PC-3 (cell line): ENCODE data around the gene EFNA5. TPM values are rescaled to one million over a fixed set of nuclear protein-coding genes. Genes with fewer than 3 reads are reported as not detected.
"Not testable (repeated sequence)": the region's sequence is repeated elsewhere in the genome, so short reads cannot be mapped to it uniquely, and the experiment has no call there.

ENCODE experiments used
- ATAC-seq: fragments of 200-7000 bp; cut with Tn5 transposase; 2 replicates; pipeline ENCODE4 v1.9.1; 2020; ENCODE audit warnings: mild to moderate bottlenecking, moderate library complexity
- BruUV-seq: library from RNA; stranded (reverse); fragments of 400-500 nt; replicated peaks from 2 replicates; lab custom pipeline; 2021; lab: Mats Ljungman, UMichigan
- CTCF ChIA-PET: fragments of 300-600 bp; sonication (Branson Sonifier 250); formaldehyde crosslinking; loops from one replicate; lab custom pipeline; 2022; ENCODE audit warnings: antibody characterized with exemption; lab: Charles Lee
- POLR2A ChIA-PET: fragments of 300-600 bp; sonication (Branson Sonifier 250); formaldehyde crosslinking; loops from one replicate; lab custom pipeline; 2022; ENCODE audit warnings: antibody characterized with exemption; ENCODE audit not compliant: unreplicated experiment; lab: Charles Lee
- DNase-seq: peaks from one replicate; pipeline ENCODE4 v3.0.0-alpha.2; 2015
- H2AFZ ChIP-seq: fragments of 300-600 bp; sonication (generic); 2 replicates; pipeline ENCODE4 v1.6.0; 2016; ENCODE audit warnings: antibody characterized with exemption, low read length
- H3F3A ChIP-seq: fragments of 300-600 bp; sonication (generic); one replicate; pipeline ENCODE4 v1.6.0; 2017; ENCODE audit warnings: antibody characterized with exemption, low read length, control low read depth, mild to moderate bottlenecking; ENCODE audit not compliant: unreplicated experiment
- H3K27ac ChIP-seq: fragments of 300-600 bp; sonication (generic); 2 replicates; pipeline ENCODE4 v1.5.1; 2016; ENCODE audit warnings: mild to moderate bottlenecking, low read length
- H3K27me3 ChIP-seq: fragments of 300-600 bp; sonication (generic); 2 replicates; pipeline ENCODE4 v1.6.1; 2016; ENCODE audit warnings: low read length, mixed read lengths
- H3K36me3 ChIP-seq: fragments of 300-600 bp; sonication (generic); 2 replicates; pipeline ENCODE4 v1.6.1; 2016; ENCODE audit warnings: low read depth, mixed run types, low read length, mixed read lengths
- H3K4me1 ChIP-seq: fragments of 300-600 bp; sonication (generic); 2 replicates; pipeline ENCODE4 v1.5.1; 2016; ENCODE audit warnings: low read length; ENCODE audit not compliant: insufficient read depth
- H3K4me2 ChIP-seq: fragments of 300-600 bp; sonication (generic); 2 replicates; pipeline ENCODE4 v1.6.0; 2016; ENCODE audit warnings: low read length
- H3K4me3 ChIP-seq: fragments of 300-600 bp; sonication (generic); 2 replicates; pipeline ENCODE4 v1.5.1; 2016; ENCODE audit warnings: mild to moderate bottlenecking, low read length, mixed read lengths
- H3K79me2 ChIP-seq: fragments of 300-600 bp; sonication (generic); 2 replicates; pipeline ENCODE4 v1.6.1; 2017; ENCODE audit warnings: low read length, mixed read lengths
- H3K9ac ChIP-seq: fragments of 300-600 bp; sonication (generic); 2 replicates; pipeline ENCODE4 v1.6.0; 2016; ENCODE audit warnings: mild to moderate bottlenecking, low read length
- H3K9me2 ChIP-seq: fragments of 300-600 bp; sonication (generic); replicated peaks from 2 replicates; pipeline ENCODE4 v1.6.1; 2016; ENCODE audit warnings: mixed run types, low read length, mixed read lengths
- H3K9me3 ChIP-seq: fragments of 300-600 bp; sonication (generic); 2 replicates; pipeline ENCODE4 v1.6.1; 2016; ENCODE audit warnings: low read length, mixed read lengths
- H4K20me1 ChIP-seq: fragments of 300-600 bp; sonication (generic); 2 replicates; pipeline ENCODE4 v1.6.1; 2016; ENCODE audit warnings: low read length, mixed read lengths
- EZH2 ChIP-seq: fragments of 300-600 bp; sonication (generic); IDR thresholded peaks from one replicate; pipeline ENCODE4 v1.6.1; 2017; ENCODE audit warnings: antibody characterized with exemption, mild to moderate bottlenecking, low read length; ENCODE audit not compliant: unreplicated experiment
- EZH2phosphoT487 ChIP-seq: fragments of 300-600 bp; sonication (generic); IDR thresholded peaks from 2 replicates; pipeline ENCODE4 v1.6.1; 2018; ENCODE audit warnings: mild to moderate bottlenecking, antibody characterized with exemption, low read length, borderline replicate concordance
- intact Hi-C: fragments of 100-400 bp; cut with micrococcal nuclease; formaldehyde crosslinking; loops from 2 replicates; pipeline ENCODE4 v1.9.0; 2023
- total RNA-seq: library from RNA; depleted of rRNA; stranded (reverse); fragments of >200 nt; gene quantifications from 2 replicates; pipeline ENCODE4 v1.2.3, GENCODE V29; 2014
- TF ChIP-seq, protein P1 (sequence below): fragments of 300-600 bp; sonication (generic); conservative IDR thresholded peaks from 2 replicates; pipeline ENCODE4 v1.5.1; 2017; ENCODE audit warnings: antibody characterized with exemption, low read depth, mild to moderate bottlenecking, low read length

Gene EFNA5
- total RNA-seq, 1 experiment from 2014 or later: 5.4 TPM

DNA sequence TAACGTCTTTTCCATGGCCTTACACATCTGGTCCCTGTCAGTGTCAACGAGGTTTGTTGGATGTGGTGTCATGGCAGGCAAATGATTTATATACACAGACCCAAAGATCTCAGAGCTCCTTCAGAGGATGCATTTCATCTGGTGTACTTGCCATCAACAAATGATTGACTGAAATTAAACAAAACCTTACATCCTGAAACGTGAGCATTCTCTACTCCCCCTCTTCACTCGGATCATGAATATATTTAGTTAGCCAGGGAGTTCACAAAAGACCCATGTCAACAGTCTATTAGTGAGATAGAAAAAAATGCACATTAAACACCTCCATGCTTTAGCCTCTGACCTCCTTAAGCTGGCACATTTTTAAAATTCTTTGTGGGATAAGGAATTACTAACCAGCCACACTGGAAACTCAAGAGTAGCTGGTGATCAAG, 215.6 kb downstream of the EFNA5 start:
- DNase-seq (peak; percentile 51), ATAC-seq (peak; percentile 40)
- Histone ChIP-seq H2AFZ (no peak overlapping the region), H4K20me1 (no peaks in the 10 kb centered on the region), H3K9ac (no peak overlapping the region), H3K4me1 (peaks cover 15% of the 10 kb centered on the region), H3K27ac (no peak overlapping the region), H3K9me3 (no peaks in the 10 kb centered on the region), H3K9me2 (no peaks in the 10 kb centered on the region), H3K4me2 (peak overlapping the region; percentile 45; the same call in 1 of the 2 replicates), H3K27me3 (no peaks in the 10 kb centered on the region), H3K4me3 (no peak overlapping the region), H3K36me3 (no peaks in the 10 kb centered on the region), H3F3A (no peaks in the 10 kb centered on the region), H3K79me2 (0 out of 2 replicates have a peak, but pooled peaks cover 4% of the 10 kb centered on the region)
- POLR2A ChIA-PET: no interaction called here
- no TSS peak for BruUV-seq
- intact Hi-C loops: no loop called here
- CTCF ChIA-PET: no interaction called here
- TF ChIP-seq EZH2phosphoT487 (no peak), EZH2 (no peak)
- TF ChIP-seq, protein P1, sequence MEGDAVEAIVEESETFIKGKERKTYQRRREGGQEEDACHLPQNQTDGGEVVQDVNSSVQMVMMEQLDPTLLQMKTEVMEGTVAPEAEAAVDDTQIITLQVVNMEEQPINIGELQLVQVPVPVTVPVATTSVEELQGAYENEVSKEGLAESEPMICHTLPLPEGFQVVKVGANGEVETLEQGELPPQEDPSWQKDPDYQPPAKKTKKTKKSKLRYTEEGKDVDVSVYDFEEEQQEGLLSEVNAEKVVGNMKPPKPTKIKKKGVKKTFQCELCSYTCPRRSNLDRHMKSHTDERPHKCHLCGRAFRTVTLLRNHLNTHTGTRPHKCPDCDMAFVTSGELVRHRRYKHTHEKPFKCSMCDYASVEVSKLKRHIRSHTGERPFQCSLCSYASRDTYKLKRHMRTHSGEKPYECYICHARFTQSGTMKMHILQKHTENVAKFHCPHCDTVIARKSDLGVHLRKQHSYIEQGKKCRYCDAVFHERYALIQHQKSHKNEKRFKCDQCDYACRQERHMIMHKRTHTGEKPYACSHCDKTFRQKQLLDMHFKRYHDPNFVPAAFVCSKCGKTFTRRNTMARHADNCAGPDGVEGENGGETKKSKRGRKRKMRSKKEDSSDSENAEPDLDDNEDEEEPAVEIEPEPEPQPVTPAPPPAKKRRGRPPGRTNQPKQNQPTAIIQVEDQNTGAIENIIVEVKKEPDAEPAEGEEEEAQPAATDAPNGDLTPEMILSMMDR: no peak

- H3K4me1 ChIP-seq: peaks cover 15% of the 10 kb centered on the region
- H3K9me3 ChIP-seq, H3K79me2 ChIP-seq, H3F3A ChIP-seq, H3K27ac ChIP-seq, intact Hi-C loops, H3K9me2 ChIP-seq, H3K4me3 ChIP-seq, CTCF ChIA-PET, H4K20me1 ChIP-seq, POLR2A ChIA-PET, ATAC-seq, DNase-seq, H2AFZ ChIP-seq, H3K9ac ChIP-seq, H3K36me3 ChIP-seq, H3K4me2 ChIP-seq, H3K27me3 ChIP-seq, BruUV-seq: not testable (repeated sequence)
Observed at GRCh38 chr5:107451827-107452226, 218.9 kb downstream of the EFNA5 start.

DNA sequence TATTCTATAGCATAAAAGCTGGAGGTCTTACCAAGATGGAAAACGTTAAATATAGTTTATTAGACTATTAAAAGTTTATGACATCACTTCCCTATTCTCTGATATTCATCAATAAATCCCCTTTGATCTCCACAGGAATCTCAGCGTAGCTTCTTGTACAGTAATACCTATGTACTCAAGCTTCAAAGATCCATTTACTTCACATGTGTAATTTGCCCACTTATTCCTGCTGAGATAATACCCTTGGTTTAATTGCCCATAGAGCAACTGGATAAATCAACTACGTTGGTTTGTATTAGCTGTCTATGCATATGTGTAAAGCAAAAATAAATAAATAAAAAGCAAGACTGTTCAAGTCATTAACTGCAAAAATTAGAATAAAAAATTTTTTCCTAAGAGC, 219.7 kb downstream of the EFNA5 start:
- no peak overlapping the region for H3K4me2 ChIP-seq
- no TSS peak for BruUV-seq
- no peak overlapping the region for H3K4me3 ChIP-seq
- no peaks in the 10 kb centered on the region for H3F3A ChIP-seq
- H3K27me3 ChIP-seq: no peaks in the 10 kb centered on the region
- H3K9ac ChIP-seq: no peak overlapping the region
- TF ChIP-seq, protein P1: no peak
- TF ChIP-seq EZH2phosphoT487: no peak
- TF ChIP-seq EZH2: no peak
- ChIA-PET POLR2A (no interaction called here), CTCF (no interaction called here)
- H3K9me2 ChIP-seq: no peaks in the 10 kb centered on the region
- H2AFZ ChIP-seq: no peak overlapping the region
- no peak for ATAC-seq
- H3K9me3 ChIP-seq: no peaks in the 10 kb centered on the region
- peaks cover 14% of the 10 kb centered on the region for H3K4me1 ChIP-seq
- no peak for DNase-seq
- no peaks in the 10 kb centered on the region for H4K20me1 ChIP-seq
- H3K79me2 ChIP-seq: no peaks in the 10 kb centered on the region
- intact Hi-C loops: no loop called here
- no peaks in the 10 kb centered on the region for H3K36me3 ChIP-seq
- H3K27ac ChIP-seq: no peak overlapping the region
